T-helper 2 cell treated with Interferon-gamma antibody and Interleukin-4, amounts not matched to agents 100 ng/mL and 5 ng/mL, for 36 hours (primary cell): Measurements from ENCODE around the gene DNMT3B. TPM values are rescaled to one million over a fixed set of nuclear protein-coding genes. Genes with fewer than 3 reads are reported as not detected.

Source experiments
- intact Hi-C: fragments of 100-400 bp; cut with micrococcal nuclease; formaldehyde crosslinking; loops from one replicate; pipeline ENCODE4 v1.15.1; 2023
- total RNA-seq: library from RNA; stranded (reverse); gene quantifications from 2 replicates; pipeline ENCODE4 v1.2.3, GENCODE V29; 2022

Gene DNMT3B
- total RNA-seq, 1 donor from 2014 or later, result 3.5 TPM

DNA sequence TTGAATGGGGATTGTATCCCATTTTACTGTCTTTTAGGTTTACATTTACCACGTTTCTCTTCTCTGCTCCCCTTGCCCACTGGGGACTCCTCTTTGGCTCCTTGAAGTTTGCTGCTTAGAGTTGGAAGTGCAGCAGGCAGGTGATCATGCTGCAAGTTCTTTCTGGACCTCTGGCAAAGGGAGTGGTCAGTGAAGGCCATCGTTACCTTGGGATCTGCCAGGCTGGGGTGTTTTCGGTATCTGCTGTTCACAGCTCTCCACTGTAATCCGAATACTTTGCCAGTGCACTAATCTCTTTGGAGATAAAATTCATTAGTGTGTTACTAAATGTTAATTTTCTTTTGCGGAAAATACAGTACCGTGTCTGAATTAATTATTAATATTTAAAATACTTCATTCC is 87.4 kb downstream of the DNMT3B start:
- intact Hi-C loops, result no loop called here

DNA sequence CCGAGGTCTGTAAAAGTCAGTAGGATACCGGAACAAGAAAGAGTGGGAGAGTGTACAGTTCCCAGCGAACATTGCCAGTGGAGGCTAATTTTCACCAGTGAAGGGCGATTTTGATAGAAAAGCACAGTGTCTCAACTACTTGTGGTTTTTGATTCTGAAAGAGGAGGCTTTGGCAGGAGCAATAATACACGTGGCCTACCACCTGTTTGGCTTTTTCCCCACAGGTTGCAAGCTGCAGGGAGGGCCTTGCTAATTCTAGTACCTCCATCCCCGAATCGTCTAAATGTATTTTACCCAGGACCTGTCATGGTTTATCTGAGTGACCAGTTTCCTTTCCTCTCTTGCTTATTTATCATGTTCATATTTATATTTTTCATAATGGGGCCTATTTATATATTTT is 93.2 kb downstream of the DNMT3B start:
- intact Hi-C loops, result no loop called here

DNA sequence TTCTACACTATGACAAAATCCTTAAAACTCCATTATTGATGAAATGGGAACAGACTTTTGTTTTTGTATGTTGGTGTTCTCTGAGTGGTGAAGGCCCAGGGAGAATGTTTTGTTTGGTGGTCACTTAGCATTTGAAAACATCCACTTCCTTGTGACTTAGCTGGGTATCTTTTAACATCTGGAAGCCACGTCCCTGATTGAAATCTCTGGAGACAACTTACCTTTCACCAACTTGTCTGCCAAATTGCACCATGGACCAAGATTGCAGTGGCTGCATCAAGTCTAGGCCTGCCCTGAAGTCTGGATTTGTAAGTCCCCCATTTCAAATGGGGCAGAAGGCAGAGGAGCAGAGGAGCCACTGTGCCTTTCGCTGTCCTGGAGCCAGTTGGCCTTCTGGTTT is 96.0 kb downstream of the DNMT3B start:
- intact Hi-C loops, result no loop called here

Other genes with a start within 250 kb of the DNMT3B start
- 27.8 and 28.5 TPM in 2 replicates for gene NOL4L, start 177.1 kb upstream of the DNMT3B start, total RNA-seq
- 0.14 and 0.23 TPM in 2 replicates for gene C20orf203, start 88.4 kb upstream of the DNMT3B start, total RNA-seq
- gene COMMD7, start 18.9 kb upstream of the DNMT3B start, total RNA-seq, result 68.4 and 68.6 TPM in 2 replicates
- 147 and 148 TPM in 2 replicates for gene MAPRE1, start 57.6 kb downstream of the DNMT3B start, total RNA-seq
- 0.50 and 0.68 TPM in 2 replicates for gene EFCAB8, start 96.5 kb downstream of the DNMT3B start, total RNA-seq
- not detected in 2 replicates for gene SUN5, start 242.0 kb downstream of the DNMT3B start, total RNA-seq
- gene BPIFB2, start 245.3 kb downstream of the DNMT3B start, total RNA-seq, result not detected in 2 replicates